Testis (tissue), 2 donors: ENCODE measurements around the gene ANO8.

Source experiments
- POLR2A ChIP-seq: fragments of 450-650 bp; IDR thresholded peaks from one replicate; pipeline ENCODE4 v1.6.1; 2017; ENCODE audit warnings: antibody characterized with exemption, mild to moderate bottlenecking, moderate library complexity
- TF ChIP-seq, protein P1 (sequence below), 3 experiments: fragments of 450-650 bp in 2 of 3; fragments of 200-600 bp in 1 of 3; sonication (generic) in 1 of 3; IDR thresholded peaks; one replicate each; pipeline ENCODE4 v1.5.1; 2016 to 2019; ENCODE audit warnings: antibody characterized with exemption in 3 of 3, mild to moderate bottlenecking in 2 of 3, moderate library complexity in 1 of 3

DNA sequence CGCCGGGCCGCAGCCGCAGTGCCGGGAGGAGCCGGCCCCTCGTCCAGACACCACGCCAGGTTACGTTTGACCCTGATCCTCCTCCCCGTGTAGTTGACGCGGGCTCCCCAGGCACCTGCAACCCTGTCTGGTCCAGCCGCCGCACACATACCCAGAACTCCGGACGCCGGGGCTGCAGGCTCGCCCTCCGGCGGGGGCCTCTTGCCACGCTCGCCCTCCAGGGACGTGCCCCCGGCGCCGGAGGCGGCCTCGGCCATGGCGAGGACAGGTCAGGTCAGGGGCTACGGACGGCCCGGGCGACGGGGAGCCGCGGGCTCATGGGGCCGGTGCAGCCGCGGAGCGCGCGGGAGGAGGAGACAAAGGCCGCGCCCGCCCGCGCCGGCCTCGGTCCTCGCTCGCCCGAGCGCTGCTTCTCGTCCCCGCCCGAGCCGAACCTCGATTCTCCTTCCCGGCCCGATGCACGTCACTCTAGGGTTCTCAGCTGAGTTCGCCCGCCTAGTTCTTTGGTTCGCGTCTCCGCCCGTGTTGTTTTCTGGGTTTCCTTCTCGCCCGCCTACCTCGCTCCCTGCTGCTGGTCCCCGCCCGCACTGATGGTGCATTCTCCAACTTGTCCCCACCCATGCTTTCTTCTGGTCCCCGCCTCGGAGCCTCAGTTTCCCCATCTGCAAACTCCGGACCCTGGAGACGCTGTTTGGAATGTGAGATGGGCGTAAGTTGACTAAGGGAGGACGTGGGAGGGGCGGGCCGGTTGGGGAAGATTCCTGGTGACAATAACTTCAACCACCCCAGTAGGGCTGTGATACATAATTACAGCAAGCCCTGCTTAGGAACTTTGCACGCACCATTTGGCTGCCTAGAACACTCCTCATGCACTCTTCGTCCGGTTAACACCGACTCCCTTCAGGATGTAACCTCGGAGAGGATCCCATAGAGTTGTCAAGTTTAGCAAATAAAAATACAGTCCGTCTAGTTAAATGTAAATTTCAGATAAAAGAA, at the start of gene ANO8:
- TF ChIP-seq, protein P1, sequence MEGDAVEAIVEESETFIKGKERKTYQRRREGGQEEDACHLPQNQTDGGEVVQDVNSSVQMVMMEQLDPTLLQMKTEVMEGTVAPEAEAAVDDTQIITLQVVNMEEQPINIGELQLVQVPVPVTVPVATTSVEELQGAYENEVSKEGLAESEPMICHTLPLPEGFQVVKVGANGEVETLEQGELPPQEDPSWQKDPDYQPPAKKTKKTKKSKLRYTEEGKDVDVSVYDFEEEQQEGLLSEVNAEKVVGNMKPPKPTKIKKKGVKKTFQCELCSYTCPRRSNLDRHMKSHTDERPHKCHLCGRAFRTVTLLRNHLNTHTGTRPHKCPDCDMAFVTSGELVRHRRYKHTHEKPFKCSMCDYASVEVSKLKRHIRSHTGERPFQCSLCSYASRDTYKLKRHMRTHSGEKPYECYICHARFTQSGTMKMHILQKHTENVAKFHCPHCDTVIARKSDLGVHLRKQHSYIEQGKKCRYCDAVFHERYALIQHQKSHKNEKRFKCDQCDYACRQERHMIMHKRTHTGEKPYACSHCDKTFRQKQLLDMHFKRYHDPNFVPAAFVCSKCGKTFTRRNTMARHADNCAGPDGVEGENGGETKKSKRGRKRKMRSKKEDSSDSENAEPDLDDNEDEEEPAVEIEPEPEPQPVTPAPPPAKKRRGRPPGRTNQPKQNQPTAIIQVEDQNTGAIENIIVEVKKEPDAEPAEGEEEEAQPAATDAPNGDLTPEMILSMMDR (IDR thresholded peaks at IDR 0.05), result no peak
- TF ChIP-seq POLR2A, result no peak
